HS-5 (cell line): ENCODE measurements around the gene RNU1-2.
"Not testable (repeated sequence)": the region's sequence is repeated elsewhere in the genome, so short reads cannot be mapped to it uniquely, and the experiment has no call there.

ENCODE experiments used
- DNase-seq: peaks from one replicate; pipeline ENCODE4 v3.0.0-alpha.2; 2012; ENCODE audit warnings: low read depth

The RNU1-2 gene

GRCh38 chr1:16888860-16889816, 6.6 kb upstream of the RNU1-2 start:
- DNase-seq = peak; percentile 82

GRCh38 chr1:16890539-16891021, 5.2 kb upstream of the RNU1-2 start:
- not testable (repeated sequence) for DNase-seq

DNA sequence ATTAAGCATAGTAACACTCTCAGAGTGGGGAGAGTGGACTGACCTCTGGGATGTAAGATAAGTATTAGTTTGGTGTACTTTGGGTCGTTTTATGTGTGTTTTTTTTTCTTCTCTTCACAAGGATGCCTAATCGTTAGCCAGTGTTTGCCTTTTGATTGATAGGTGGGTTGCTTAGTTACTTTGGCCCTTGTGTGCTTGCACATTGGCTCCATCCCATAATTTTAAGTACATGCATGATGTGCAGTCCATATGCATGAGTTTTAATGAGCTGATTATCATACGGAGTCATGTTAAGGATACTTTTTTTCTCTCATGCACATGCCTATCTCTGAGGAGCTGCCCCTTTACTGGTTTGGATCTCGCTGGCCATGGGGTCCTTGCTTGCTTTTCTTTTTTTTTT, 4.7 kb upstream of the RNU1-2 start:
- DNase-seq = not testable (repeated sequence)

DNA sequence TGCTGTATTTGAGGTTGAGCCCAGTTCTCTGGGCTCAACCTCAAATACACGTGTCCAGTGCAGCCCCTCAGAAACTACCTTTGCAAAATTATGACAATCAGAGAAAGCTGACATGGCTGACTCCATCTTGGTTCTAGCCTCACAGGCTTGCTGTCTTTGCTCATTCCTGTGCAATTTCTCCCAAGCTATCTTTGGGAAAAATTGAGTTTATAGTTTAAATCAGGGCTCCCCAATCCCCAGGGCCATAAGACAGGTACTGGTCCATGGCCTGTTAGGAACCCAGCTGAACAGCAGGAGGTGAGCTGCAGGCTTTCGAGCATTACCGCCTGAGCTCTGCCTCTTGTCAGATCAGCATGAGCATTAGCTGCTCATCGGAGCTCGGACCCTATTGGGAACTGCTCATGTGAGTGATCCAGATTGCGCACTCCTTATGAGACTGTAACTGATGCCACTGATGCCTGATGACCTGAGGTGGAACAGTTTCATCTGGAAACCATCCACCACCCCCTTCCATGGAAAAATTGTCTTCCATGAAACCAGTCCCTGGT, 2.7 kb upstream of the RNU1-2 start:
- DNase-seq = not testable (repeated sequence)

GRCh38 chr1:16893796-16894195, 2.0 kb upstream of the RNU1-2 start:
- not testable (repeated sequence) for DNase-seq

GRCh38 chr1:16894338-16894737, 1.4 kb upstream of the RNU1-2 start:
- not testable (repeated sequence) for DNase-seq

GRCh38 chr1:16895233-16895597, 565 bp upstream of the RNU1-2 start:
- not testable (repeated sequence) for DNase-seq

GRCh38 chr1:16896316-16897055, 706 bp downstream of the RNU1-2 start:
- peak; percentile 97 for DNase-seq

DNA sequence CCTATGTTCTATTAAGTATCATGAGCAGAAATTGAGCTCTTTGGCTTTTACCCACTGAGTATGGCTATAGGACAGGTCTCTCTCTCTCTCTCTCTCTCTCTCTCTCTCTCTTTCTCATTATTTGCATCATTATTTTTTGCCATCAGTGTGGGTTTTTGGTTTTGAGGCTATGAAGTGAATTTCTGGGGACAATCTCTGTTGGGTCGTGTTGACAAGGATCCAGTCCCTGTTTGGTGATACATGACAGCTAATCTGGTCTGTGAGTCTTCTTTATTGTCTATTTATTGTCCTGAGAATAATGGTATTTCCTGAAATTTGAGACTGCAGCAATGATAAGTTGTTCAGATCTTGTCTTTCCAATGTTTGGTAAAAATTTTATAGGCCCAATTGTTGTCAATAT, 1.9 kb downstream of the RNU1-2 start:
- not testable (repeated sequence) for DNase-seq

DNA sequence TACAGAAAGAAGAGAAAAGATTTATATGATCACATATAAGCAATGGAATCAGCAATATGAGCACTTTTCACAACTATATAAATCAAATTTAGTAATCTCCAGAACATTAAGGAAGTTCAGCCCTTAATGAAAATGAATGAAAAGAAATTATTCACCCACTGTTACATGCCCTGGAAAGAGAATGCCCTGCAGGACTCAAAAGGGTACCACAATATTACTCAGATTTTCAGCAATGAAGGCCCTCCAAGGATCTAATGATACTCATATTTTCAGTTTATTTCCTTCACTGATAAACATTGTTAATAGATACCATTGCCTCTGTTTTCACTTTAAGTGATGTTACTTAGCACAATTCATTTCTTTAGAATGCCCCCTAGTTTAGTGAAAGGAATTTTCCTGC, 2.5 kb downstream of the RNU1-2 start:
- not testable (repeated sequence) for DNase-seq

- not testable (repeated sequence) for DNase-seq
Measured at GRCh38 chr1:16899020-16899419, 3.2 kb downstream of the RNU1-2 start.

- DNase-seq = no peak
Measured at GRCh38 chr1:16900751-16901150, 5.0 kb downstream of the RNU1-2 start.

- DNase-seq = not testable (repeated sequence)
Measured at GRCh38 chr1:16901371-16901770, 5.6 kb downstream of the RNU1-2 start.

DNA sequence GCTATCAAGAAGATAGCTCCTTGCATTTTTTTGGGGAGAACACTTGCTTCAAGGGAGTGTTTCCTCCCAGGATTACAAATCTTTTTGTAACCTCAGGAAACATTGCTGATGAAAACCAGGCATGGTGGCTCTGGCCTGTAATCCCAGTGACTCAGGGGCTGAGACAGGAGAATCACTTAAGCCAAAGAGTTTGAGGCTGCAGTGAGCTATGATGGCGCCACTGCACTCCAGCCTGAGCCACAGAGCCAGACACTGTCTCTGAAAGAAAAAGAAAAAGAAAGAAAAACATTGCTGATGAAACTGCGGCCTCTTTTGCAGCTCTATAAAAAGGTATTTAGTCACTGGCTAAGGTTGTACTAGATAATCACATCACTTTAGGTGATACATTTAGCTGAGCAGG, 7.3 kb downstream of the RNU1-2 start:
- peak; percentile 37 for DNase-seq

GRCh38 chr1:16903458-16903796, 7.6 kb downstream of the RNU1-2 start:
- no peak for DNase-seq

DNA sequence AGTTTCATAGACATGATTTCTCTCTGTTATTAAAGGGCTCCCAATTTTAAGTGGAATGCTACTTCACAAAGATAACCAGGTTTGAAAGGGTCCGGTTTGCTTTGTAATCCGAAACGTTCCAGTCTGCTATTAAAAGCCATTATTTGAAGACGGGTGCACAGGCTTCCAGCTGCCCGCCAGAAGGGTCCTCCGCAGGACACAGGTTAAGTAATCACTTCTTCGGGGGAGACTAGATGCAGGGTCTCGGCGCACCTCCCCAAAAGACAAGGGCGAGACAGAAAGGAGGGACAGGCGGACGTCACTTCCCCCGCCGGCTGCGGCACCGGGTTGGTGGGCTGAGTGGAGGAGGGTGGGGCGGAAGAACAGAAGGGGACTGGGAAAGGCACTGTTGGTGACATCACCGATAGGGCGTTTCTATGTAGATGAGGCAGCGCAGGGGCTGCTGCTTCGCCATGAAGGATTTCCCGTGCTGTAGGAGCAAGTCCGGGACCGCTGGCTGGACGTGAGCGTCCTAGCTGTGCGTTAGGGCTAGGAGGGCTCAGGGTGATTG, 8.9 kb downstream of the RNU1-2 start:
- peak; percentile 96 for DNase-seq

- peak; percentile 96 for DNase-seq
Measured at GRCh38 chr1:16905110-16905867, 9.5 kb downstream of the RNU1-2 start.

DNA sequence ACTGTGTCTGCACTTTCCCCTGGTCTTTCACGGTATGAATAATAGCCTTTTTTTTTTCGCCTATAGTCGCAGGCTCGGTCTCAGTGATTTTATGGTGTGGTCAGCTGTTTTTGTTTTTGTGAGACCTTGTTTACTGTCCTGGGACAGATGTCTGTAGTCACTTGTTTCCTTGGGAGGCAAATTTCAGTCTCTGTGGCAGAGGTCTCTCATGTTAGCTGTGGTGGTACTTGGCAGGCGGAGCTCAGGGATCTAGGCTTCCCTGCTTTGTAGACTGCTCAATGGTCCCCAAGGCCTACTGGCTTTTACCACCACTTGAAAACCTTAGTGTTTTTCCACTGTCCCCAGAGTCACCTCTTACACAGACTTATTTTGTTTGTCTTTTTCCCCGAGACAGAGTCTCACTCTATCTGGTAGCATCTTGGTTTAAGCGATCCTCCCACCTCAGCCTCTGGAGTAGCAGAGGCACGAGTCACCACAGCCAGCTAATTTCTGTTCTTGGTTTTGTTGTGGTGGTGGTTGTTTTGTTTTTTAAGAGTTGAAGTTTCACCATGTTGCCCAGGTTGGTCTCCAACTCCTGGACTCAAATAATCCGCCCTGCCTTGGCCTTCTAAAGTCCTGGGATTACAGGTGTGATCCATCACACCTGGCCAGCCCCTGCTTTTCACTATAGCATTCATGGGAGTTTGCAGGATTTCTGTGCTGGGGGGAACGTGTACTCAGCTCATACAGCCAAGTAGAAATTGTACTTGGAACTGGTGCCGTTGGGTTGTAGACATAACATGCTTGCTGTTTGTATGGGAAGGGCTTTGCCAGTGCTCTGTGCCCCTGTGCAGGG, 10.3 kb downstream of the RNU1-2 start:
- DNase-seq = no peak

DNA sequence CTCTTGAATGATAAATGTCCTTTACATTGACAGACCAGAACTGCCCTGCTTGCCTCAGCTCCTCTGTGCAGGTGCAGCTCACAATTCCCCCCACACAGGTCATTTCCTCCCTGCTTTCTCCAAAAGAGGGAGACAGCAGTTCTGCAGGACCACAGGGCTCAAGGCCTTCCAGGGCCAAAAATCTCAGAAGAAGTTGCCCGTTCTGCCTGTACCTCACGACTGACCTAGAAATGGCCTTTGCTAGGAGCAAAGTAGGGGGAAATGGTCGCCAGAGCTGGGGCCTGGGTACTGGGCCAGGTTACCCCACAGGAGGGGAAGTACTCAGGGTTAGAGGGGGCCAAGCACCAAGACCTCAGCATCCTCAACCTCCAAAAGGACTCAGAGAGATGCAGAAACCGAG, 11.1 kb downstream of the RNU1-2 start:
- no peak for DNase-seq

DNA sequence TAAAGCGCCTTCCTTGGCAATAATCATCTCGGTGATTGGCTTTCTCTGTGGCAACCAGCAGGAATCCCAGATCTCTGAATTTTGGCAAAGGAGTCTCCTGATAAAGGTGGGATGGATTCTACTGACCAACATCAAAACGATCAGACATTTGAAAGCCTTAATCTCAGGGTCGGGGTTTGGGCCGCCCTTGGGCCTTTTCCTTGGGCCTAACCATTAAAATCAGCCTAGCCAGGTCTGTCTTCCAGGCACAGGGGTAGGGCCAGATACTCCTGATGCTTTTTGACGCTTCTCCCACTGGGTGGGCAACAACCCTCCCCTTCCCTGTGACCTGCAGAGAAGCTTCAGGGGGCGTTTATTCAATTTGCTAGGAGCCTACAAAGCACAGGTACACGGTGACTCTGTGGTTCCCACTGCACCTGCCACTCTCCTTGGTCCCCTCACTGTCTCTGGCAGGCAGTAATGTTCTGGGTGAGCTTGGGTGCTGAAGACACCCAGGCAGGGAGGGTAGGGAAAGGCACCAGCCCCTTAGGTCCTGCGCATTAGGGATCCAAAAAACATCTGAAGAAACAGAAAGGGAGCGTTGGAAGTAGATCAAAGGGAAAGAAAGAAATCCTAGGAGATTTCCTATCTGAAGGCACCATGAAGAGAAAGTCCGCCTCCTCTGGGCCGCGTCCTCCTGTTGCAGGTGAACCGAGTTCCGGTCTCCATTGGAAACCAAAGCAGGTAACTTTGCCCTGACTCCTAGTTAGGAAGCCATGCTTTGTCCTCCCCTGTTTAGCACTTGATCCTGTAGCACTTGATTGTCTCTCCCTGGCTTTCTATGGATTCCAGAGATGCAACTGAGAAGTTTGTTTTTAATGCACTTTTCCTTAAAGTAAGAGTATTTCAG, 12.3 kb downstream of the RNU1-2 start:
- no peak for DNase-seq
